NCI-H510A (cell line): ENCODE measurements around the gene FMN1.

Experiments
- DNase-seq: peaks from one replicate; lab custom pipeline; 2025; lab: John Stamatoyannopoulos, UW

Gene FMN1

GRCh38 chr15:32767236-32767635 is 427.3 kb downstream of the FMN1 start:
- DNase-seq = no peak

- no peak for DNase-seq
These were observed 428.4 kb downstream of the FMN1 start for GRCh38 chr15:32766101-32766500.

GRCh38 chr15:32765236-32765635 is 429.3 kb downstream of the FMN1 start:
- no peak for DNase-seq

- DNase-seq = no peak
These were observed 431.2 kb downstream of the FMN1 start for GRCh38 chr15:32763295-32763694.

GRCh38 chr15:32757426-32757825 is 437.1 kb downstream of the FMN1 start:
- no peak for DNase-seq

GRCh38 chr15:32750979-32751378 is 443.5 kb downstream of the FMN1 start:
- DNase-seq = no peak

- DNase-seq = no peak
These were observed 446.6 kb downstream of the FMN1 start for GRCh38 chr15:32747921-32748342.

- no peak for DNase-seq
These were observed 448.2 kb downstream of the FMN1 start for GRCh38 chr15:32746116-32746857.

- DNase-seq = no peak
These were observed 450.9 kb downstream of the FMN1 start for GRCh38 chr15:32743411-32744140.

- no peak for DNase-seq
These were observed 454.9 kb downstream of the FMN1 start for GRCh38 chr15:32739522-32740063.

- no peak for DNase-seq
These were observed 455.8 kb downstream of the FMN1 start for GRCh38 chr15:32738666-32739065.

GRCh38 chr15:32737304-32737703 is 457.2 kb downstream of the FMN1 start:
- no peak for DNase-seq

- no peak for DNase-seq
These were observed 457.8 kb downstream of the FMN1 start for GRCh38 chr15:32736701-32737061.

GRCh38 chr15:32735989-32736700 is 458.4 kb downstream of the FMN1 start:
- DNase-seq = no peak

GRCh38 chr15:32733281-32733680 is 461.2 kb downstream of the FMN1 start:
- DNase-seq = no peak

GRCh38 chr15:32732574-32733157 is 461.8 kb downstream of the FMN1 start:
- DNase-seq = no peak

- DNase-seq = no peak
These were observed 463.5 kb downstream of the FMN1 start for GRCh38 chr15:32730677-32731654.

GRCh38 chr15:32729700-32730395 is 464.7 kb downstream of the FMN1 start:
- DNase-seq = no peak

- DNase-seq = no peak
These were observed 471.2 kb downstream of the FMN1 start for GRCh38 chr15:32723171-32723948.

- DNase-seq = no peak
These were observed 472.4 kb downstream of the FMN1 start for GRCh38 chr15:32722136-32722535.
